Renal pelvis (tissue), 12 donors: ENCODE data around the gene CCR4. TPM values are rescaled to one million over a fixed set of nuclear protein-coding genes. Genes with fewer than 3 reads are reported as not detected.
"Not testable (repeated sequence)": the region's sequence is repeated elsewhere in the genome, so short reads cannot be mapped to it uniquely, and the experiment has no call there.

Experiments
- DNase-seq: peaks from one replicate; pipeline ENCODE4 v3.0.0-alpha.2; 2013
- long read RNA-seq, 16 experiments: transcript quantifications; one replicate each; lab custom pipeline, GENCODE V29; 2026
- polyA plus RNA-seq, 3 donors: library from polyadenylated mRNA; unstranded; fragments of 120-200 nt; gene quantifications; one replicate each; pipeline ENCODE4 v1.2.1, GENCODE V29; 2013; ENCODE audit not compliant: insufficient read length in 3 of 3

CCR4 gene
- polyA plus RNA-seq = under 1 TPM; 0.14 to 0.28 (median 0.16) TPM
- long read RNA-seq, donor 1 = 0 reads
- long read RNA-seq, donor 2 = 0 reads
- long read RNA-seq, donor 3 = 0 reads
- long read RNA-seq, donor 4 = 0 reads
- long read RNA-seq, donor 5 = 0 reads
- long read RNA-seq, donor 6 = 0 reads
- long read RNA-seq, donor 7 = 0 reads
- long read RNA-seq, donor 8 = 0 reads
- long read RNA-seq, donor 9, partial matches to known transcripts = 0 of 1 reads
- long read RNA-seq, donor 9, other reads (novel, unspliced or antisense) = 0 of 1 reads
- long read RNA-seq, donor 10 = 0 reads
- long read RNA-seq, donor 11 = 0 reads
- long read RNA-seq, donor 12, partial matches to known transcripts = 0 of 1 reads
- long read RNA-seq, donor 12, other reads (novel, unspliced or antisense) = 0 of 1 reads
- long read RNA-seq, donor 13 = 0 reads
- long read RNA-seq, donor 14 = 0 reads
- long read RNA-seq, donor 15 = 0 reads
- long read RNA-seq, donor 16 = 0 reads

DNA sequence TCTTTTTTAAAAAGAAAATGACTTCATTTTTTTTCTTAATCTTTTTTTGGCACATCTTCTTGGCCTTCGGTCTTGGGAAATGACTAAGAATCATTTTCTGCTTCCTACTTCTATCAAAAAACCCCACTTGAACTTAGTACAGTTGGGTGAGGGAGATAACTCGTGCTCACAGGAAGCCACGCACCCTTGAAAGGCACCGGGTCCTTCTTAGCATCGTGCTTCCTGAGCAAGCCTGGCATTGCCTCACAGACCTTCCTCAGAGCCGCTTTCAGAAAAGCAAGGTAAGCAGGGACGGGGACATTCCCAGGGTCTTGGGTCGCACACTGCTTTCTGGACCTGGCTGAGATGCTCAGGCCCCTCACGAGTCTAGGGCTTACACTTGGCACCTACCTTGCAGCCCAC lies at the start of gene CCR4:
TSS of gene CCR4 (plus strand) at position 235 of the 402 bp plus-strand sequence. CDS start 1,779 bp downstream, outside the sequence.
- DNase-seq = no peak

DNA sequence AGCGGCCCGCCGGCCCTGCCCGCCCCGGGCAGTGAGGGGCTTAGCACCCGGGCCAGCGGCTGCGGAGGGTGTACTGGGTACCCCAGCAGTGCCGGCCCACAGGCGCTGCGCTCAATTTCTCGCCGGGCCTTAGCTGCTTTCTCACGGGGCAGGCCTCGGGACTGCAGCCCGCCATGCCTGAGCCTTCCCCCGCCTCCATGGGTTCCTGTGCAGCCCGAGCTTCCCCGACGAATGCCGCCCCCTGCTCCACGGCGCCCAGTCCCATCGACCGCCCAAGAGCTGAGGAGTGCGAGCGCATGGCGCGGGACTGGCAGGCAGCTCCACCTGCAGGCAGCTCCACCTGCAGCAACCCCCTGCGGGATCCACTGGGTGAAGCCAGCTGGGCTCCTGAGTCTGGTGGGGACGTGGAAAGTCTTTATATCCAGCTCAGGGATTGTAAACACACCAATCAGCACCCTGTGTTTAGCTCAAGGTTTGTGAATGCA lies 48.5 kb upstream of the CCR4 start:
- DNase-seq = not testable (repeated sequence)

DNA sequence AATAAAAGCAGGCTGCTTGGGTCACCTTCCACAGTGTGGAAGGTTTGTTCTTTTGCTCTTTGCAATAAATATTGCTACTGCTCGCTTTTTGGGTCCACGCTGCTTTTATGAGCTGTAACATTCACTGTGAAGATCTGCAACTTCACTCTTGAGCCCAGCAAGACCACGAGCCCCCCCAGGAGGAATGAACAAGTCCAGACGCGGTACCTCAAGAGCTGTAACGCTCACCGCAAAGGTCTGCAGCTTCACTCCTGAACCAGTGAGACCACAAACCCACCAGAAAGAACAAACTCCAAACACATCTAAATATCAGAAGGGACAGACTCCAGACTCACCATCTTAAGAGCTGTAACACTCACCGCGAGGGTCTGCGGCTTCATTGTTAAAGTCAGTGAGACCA lies 47.5 kb upstream of the CCR4 start:
- DNase-seq = no peak

DNA sequence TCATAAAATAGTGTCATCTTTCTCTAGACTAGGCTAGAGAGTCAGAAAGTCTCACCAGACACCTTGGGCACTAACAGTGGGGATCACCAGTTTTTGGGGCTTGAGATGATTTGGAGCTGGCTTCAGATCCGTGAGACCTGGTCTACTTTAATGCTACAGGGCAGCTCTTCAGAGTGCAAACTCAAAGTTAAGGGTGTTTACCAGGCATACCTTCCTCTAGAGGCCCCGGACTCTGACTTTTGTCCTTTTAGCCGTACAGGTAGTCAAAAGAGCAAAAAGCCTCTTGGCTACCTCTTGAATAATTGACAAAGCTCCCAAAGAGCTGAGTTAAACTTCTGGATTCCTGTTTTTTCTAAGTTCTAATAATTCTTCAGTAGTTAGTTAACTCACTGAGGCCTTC lies 41.4 kb upstream of the CCR4 start:
- no peak for DNase-seq

DNA sequence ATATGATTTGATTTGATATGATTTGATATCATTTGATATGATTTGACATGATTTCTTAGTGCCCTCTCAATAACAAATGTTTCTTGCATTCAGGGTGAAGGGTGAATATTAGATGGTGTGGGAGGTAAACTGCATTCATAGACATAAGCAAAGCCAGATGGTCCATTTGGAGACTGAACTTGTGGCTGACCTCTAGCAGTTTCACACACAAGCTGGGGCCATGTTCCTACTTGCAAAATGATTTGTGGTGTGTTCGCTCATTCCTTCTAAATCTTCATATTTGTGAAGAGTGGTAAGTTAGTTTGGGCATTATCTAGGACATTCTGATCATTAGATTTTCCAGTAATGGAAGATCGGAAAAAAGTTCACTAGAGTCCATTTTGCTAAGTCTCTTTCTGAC lies 40.5 kb upstream of the CCR4 start:
- no peak for DNase-seq

DNA sequence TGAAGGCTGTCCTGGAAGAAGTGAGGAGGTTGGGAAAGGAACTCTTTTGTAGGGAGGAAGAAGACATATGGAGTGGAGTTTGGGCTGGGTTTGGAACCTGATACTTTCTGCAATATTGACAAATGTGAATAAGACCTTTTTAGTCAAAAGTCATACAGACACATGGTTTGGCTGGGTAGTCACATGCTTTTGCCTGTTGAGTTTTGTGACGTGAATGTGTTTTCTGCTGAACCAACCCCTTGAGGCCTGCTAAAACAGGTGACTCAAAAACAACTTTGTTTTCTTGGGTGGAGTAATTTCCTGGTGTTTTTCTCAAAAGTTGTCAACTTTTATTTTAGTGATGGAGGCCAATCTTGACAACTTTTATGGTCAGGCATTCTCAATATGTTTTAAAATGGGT lies 39.4 kb upstream of the CCR4 start:
- DNase-seq = no peak

DNA sequence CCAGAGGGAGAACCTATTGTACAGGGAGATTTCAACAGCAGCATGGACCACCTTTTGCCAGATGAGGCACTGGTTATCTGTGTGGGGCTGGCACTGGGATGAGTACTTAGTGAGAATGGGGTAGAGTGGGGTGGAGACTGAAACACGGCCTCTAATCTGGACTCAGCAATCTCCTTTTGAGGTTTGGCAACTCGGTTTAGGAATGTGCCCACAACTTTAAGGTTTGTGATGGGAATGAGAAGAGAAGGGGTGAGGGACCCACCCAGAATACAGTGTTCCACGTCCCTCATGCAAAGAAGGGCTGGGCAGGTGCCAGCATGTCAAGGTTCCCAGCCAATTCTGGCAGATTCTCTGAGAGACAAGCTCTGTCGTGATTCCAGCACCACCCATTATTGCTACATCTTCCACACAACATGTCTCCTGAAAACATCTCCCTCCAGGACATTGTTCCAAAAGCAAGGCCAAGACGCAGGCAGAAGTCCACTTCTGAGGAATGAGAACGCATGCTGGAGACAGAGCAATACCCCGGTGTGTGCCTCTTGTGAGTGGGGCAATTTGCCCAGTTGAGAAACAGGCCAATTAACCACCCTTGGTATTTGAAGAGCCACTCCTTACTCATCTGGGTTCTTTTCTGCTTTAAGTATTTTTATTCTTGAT lies 37.5 kb upstream of the CCR4 start:
- no peak for DNase-seq

DNA sequence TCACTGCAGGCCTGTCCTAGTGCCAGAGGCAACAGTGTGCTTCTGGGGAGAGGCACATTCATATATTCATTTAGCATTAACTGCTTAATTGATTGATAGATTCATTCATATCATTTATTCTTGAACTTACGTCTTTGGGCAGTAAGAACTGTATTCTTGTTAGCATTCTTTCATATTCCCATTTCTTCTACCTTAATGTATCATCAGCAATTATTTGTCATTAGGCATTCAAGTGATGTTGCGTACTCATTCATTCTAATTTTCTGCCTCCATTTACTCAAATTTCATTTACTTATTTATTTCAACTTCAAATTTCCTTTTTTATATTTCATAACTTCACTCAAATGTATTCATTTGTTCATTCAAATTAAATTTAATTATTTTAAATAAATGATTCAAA lies 31.5 kb upstream of the CCR4 start:
- DNase-seq = no peak

DNA sequence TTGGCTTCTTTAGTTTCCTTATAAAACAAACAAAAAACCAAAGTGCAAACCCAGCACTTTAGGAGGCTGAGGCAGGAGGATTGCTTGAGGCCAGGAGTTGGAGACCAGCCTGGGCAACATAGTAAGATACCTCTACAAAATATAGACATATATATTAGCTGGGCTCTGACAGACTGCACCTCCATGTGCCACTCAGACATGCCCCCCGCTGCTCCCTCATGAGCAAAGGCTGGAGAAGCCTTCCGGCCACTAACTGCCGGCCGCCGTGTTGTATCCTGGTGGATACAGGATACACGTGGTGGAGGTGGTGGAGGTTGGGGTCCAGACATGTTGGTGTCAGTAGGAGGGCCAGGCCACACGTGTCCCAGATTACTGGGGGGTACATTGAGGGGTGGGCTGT lies 29.4 kb upstream of the CCR4 start:
- DNase-seq = no peak

DNA sequence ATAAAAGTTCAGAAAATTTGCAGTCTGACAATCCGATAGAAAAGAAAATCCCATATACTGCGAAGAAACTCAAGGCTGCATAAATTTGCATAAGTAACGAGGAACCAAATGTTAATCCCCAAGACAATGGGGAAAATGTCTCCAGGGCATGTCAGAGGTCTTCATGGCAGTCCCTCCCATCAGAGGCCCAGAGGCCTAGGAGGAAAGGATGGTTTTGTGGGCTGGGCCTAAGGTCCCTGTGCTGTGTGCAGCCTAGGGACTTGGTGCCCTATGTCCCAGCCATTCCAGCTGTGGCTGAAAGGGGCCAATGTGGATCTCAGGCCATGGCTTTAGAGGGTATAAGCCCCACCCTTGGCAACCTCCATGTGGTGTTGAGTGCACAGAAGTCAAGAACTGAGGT lies 21.3 kb upstream of the CCR4 start:
- DNase-seq = no peak

DNA sequence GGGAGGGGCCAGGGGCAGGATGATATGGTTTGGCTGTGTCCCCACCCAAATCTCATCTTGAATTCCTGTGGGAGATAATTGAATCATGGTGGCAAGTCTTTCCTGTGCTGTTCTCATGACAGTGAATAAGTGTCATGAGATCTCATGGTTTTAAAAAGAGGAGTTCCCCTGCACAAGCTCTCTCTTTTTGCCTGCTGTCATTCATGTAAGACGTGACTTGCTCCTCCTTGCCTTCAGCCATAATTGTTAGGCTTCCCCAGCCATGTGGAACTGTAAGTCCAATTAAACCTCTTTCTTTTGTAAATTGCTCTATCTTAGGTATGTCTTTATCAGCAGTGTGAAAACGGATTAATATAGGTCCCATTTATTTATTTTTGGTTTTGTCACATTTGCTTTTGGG lies 20.2 kb upstream of the CCR4 start:
- DNase-seq = not testable (repeated sequence)

DNA sequence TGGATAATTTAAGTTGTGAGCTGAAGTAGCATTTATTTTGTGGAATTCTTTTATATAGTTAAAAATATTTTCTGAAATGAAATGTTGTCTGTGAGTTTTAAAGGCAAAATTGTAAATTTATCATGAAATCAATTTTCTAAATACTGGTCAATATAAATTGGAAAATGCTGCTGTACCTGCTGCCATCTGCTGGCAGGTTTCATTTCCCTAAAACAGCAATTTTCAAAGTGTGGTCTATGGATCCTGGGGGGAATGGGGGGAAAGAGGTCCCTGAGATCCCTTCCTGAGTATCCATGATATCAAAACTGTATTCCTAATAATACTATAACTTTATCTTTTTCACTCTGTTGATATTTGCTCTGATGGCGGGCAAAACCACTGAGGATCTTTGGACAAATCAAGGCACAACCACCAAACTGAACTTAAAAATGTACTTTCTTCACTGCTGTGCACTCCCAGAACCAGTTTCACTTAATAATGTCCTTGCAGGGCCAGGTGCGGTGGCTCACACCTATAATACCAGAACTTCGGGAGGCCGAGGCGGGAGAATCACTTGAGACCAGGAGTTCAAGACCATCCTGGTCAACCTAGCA lies 17.2 kb upstream of the CCR4 start:
- DNase-seq = no peak

DNA sequence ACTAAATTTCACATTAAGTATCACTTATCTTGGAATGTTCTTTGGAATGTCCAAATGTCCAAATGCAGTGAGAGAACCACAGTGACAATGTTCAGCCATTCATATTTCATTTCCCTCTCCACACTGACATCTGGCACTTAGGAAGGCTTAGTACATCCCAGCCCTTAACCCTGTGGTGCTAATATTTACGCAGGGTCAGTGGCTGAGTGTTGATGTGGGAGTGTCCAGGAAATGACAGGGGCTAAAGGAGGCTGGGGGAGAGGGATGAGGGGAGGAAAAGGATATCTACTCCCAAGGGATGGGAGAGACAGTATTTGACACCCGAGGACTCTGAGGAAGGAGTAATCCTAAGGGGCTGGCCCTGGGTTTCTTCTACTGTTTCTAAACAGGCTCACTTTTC lies 14.1 kb upstream of the CCR4 start:
- DNase-seq = peak; percentile 40

DNA sequence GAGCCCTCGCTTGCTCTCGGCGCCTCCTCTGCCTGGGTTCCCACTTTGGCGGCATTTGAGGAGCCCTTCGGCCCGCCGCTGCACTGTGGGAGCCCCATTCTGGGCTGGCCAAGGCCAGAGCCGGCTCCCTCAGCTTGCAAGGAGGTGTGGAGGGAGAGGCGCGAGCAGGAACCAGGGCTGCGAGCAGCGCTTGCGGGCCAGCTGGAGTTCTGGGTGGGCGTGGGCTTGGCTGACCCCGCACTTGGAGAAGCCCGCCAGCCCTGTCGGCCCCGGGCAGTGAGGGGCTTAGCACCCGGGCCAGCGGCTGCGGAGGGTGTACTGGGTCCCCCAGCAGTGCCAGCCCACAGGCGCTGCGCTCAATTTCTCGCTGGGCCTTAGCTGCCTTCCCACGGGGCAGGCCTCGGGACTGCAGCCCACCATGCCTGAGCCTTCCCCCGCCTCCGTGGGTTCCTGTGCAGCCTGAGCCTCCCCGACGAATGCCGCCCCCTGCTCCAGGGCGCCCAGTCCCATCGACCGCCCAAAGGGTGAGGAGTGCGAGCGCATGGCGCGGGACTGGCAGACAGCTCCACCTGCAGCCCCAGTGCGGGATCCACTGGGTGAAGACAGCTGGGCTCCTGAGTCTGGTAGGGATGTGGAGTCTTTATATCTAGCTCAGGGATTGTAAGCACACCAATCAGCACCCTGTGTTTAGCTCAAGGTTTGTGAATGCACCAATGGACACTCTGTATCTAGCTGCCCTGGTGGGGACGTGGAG lies 11.7 kb upstream of the CCR4 start:
- not testable (repeated sequence) for DNase-seq

DNA sequence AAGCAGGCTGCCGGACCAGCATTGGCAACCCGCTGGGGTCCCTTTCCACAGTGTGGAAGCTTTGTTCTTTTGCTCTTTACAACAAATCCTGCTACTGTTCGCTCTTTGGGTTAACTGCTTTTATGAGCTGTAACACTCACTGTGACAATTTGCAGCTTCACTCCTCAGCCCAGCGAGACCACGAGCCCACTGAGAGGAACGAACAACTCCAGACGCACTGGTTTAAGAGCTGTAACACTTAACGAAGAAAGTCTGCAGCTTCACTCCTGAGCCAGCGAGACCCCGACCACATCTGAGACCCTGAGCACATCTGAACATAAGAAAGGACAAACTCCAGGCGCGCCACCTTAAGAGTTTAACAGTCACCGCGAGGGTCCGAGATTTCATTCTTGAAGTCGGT lies 10.7 kb upstream of the CCR4 start:
- no peak for DNase-seq

DNA sequence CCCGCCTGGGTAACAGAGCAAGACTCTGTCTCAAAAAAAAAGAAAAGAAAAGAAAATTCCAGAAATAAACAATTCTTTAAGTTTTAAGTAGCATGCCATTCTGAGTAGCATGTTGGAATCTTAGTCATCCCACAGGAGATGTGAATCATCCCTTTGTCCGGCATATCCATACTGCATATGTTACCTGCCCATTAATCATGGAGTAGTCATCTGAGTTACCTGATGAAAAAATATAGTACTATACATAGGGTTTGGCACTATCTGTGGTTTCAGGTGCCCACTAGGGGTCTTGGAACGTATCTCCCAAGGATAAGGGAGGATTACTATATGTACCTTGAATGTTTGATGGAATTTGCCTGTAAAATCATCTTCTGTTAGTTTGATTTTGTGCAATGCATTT lies 6.3 kb upstream of the CCR4 start:
- no peak for DNase-seq

DNA sequence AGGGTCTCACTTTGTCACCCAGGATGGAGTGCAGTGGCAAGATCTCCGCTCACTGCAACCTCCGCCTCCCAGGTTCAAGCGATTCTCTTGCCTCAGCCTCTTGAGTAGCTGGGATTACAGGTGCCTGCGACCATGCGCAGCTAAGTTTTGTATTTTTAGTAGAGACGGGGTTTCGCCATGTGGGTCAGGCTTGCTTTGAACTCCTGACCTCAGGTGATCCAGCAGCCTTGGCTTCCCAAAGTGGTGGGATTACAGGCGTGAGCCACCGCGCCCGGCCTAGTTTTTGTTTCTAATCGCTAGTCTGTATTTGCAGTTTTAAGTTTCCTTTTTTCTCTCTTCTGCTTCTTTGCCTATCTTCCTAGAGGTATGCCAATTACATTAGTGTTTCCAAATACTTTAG lies 5.8 kb upstream of the CCR4 start:
- not testable (repeated sequence) for DNase-seq

DNA sequence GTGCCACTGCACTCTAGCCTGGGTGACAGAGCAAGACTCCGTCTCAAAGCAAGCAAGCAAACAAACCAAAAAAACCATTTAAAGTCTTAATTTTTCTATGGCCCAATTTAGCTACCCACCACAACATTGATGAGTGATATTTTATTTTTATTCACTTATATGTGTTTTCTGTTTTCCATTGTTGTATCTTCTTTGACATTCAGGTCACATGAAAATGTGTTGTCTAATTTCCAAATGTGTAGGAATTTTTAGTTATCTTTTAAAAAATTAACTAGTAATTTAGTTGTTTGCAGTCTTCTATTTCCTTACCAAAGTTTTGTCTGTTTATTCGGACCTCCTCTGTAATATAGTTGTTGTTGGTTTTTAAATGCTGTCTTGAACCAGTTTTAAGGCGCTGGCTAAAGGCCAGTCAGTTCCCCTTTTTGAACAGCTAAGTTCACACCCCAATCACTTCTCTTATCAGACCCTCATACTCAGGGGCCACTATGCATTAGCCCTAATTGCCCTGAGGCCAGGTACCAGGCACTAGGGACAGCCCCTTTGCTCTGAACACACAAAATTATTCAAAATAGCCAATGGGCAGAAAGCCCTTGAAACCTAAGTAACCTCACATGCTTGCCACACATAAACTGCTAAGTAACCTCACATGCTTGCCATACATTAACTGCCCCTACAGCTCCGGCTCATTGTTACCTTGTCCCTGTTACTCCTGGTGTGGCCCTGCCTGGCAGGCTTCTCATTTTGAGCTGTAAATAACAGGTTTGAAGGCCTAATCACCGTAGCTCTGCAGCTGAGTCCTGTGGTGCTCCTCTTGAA lies 4.3 kb upstream of the CCR4 start:
- no peak for DNase-seq

DNA sequence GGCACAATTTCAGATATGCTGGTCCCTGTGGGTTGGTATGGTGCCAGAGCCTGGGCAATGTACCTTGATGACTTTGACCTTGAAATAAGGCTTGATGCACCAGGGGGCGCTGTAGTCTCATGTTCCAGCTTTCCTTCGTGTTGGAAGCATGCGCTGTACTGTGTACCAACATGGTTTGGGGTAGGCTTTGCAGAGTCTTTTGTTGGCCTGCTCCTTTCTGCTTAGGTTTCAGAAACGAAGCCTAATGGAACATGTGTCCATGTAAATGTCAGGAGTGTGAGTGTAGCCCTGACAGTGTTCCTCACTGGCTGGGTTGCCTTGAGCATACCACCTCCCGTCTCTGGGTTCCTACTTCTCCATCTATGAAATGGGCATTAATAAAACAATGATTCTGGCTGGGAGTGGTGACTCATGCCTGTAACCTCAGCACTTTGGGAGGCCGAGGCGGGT lies 3.6 kb upstream of the CCR4 start:
- DNase-seq = peak; percentile 83

DNA sequence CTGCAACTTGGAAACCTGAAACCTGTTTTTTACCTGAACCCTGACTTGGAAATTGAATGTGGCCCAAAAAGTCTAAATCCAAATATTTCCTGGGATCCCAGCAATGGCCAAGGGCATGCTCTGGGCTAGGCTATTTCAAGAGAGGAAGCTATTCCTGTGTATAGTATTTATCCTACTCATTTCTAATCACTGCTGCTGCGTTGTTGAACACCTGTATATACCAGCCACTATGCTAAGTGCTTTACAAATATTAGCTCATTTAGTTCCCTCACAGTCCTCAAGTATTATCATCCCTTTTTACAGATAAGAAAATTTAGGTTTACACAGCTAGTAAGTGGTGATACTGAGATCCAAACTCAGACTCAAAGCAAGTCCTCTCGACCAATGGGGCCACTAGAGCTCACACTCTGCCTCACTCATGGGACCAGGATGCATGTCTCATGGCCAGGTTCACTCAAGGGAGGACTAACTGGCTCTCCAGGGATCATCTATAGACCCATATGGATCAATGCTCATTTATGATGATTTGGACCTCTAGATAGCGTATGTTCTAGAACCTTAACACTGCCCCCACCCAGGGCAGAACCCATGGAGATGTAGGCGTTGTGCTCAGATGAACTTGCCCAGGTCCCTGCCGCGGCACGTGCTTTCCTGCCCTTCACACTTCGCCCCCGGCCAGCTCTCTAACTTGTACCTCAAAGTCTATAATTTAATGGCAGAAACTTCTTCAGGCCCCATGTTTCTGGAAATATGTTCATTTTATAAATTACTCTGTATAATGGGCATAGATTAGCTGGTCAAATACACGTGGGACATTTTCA lies 2.6 kb upstream of the CCR4 start:
- DNase-seq = no peak
